MM.1S (cell line): ENCODE measurements around the gene GJA5.

Experiments used
- EZH2 ChIP-seq: fragments of 300-600 bp; sonication (generic); optimal IDR thresholded peaks from 2 replicates; pipeline ENCODE3; 2017; ENCODE audit warnings: low read depth, mild to moderate bottlenecking, antibody characterized with exemption, low read length, mixed read lengths
- TF ChIP-seq, protein P1 (sequence below): fragments of 300-600 bp; sonication (generic); IDR thresholded peaks from 2 replicates; pipeline ENCODE4 v1.5.1; 2016; ENCODE audit warnings: antibody characterized with exemption, low read length, mixed read lengths

DNA sequence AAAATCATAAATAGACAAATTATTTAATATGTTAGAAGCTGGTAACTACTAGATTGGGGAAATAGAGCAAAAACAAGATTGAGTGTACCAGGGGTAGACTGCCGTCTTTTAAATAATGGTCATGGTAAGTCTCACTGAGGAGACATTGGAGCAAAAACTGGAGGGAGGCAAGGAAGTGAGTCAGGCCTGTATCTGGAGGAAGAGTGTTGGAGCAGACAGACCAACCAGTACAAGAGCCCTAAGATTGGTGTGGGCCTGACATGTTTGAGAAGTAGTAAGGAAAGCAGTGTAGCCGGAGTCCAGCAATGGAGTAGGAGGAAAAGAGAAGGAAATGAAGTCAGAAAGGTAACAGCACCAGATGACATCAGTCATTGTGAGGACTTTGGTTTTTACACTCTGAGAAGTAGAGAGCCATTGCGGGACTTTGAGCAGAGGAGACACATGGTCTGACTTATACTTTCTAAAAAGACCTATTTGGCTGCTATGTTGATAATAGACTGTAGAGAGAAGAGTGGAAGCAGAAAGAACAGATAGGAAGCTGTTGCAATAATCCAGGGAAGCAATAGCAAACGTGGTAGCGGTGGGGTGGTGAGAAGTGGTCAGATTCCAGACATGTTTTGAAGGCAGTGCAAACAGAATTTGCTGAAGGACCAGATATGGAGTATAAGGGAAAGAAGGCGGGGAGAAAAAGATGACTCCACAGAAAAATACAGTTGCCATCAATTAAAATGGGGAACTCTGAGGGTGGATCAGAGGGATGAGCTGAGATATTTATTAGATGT is 44.7 kb upstream of the GJA5 start:
- TF ChIP-seq, protein P1, sequence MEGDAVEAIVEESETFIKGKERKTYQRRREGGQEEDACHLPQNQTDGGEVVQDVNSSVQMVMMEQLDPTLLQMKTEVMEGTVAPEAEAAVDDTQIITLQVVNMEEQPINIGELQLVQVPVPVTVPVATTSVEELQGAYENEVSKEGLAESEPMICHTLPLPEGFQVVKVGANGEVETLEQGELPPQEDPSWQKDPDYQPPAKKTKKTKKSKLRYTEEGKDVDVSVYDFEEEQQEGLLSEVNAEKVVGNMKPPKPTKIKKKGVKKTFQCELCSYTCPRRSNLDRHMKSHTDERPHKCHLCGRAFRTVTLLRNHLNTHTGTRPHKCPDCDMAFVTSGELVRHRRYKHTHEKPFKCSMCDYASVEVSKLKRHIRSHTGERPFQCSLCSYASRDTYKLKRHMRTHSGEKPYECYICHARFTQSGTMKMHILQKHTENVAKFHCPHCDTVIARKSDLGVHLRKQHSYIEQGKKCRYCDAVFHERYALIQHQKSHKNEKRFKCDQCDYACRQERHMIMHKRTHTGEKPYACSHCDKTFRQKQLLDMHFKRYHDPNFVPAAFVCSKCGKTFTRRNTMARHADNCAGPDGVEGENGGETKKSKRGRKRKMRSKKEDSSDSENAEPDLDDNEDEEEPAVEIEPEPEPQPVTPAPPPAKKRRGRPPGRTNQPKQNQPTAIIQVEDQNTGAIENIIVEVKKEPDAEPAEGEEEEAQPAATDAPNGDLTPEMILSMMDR: no peak
- TF ChIP-seq EZH2: no peak
